ENCODE measurements around the gene TMX2. TPM values are rescaled to one million over a fixed set of nuclear protein-coding genes. Genes with fewer than 3 reads are reported as not detected.

TMX2 gene
- total and polyA plus RNA-seq, 10 of the 15 experiments (the other 5 are each of a cell fraction or from before 2014, with no cell fraction given): 64.3 to 134 (median 91.6) TPM

DNA sequence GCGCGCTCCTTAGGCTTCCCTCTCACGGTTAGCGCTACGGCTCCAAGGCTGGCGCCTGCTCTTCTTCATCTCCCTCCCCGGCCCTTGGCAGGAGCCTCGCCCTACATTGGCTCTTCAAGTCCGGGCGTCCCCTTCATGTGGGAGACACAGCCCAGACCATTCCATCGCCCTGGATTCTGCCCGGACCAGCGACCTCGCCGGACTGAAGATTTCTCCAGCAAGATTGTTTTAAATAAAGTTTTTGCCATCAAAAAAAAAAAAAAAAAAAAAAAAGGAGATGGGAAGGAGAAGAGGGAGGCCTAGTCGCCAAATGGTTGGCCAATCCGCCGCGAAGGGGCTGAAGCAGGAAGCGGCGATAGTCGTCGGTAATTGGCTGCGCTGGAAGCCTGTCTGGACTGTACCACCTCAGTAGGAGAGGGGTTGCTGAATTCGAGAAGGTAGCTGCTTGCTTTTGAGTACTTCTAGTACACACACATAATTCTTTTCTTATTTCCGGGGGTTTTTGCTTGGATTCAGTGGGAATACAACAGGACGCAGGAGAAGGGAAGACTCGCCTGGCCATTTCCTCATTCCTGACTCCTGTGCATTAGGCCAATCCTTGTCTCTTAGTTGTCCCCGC lies 45.2 kb upstream of the TMX2 start (continued):
- TF ChIP-seq RBBP5 (conservative IDR thresholded peaks at IDR 0.05): no peak
- TF ChIP-seq, protein P1, sequence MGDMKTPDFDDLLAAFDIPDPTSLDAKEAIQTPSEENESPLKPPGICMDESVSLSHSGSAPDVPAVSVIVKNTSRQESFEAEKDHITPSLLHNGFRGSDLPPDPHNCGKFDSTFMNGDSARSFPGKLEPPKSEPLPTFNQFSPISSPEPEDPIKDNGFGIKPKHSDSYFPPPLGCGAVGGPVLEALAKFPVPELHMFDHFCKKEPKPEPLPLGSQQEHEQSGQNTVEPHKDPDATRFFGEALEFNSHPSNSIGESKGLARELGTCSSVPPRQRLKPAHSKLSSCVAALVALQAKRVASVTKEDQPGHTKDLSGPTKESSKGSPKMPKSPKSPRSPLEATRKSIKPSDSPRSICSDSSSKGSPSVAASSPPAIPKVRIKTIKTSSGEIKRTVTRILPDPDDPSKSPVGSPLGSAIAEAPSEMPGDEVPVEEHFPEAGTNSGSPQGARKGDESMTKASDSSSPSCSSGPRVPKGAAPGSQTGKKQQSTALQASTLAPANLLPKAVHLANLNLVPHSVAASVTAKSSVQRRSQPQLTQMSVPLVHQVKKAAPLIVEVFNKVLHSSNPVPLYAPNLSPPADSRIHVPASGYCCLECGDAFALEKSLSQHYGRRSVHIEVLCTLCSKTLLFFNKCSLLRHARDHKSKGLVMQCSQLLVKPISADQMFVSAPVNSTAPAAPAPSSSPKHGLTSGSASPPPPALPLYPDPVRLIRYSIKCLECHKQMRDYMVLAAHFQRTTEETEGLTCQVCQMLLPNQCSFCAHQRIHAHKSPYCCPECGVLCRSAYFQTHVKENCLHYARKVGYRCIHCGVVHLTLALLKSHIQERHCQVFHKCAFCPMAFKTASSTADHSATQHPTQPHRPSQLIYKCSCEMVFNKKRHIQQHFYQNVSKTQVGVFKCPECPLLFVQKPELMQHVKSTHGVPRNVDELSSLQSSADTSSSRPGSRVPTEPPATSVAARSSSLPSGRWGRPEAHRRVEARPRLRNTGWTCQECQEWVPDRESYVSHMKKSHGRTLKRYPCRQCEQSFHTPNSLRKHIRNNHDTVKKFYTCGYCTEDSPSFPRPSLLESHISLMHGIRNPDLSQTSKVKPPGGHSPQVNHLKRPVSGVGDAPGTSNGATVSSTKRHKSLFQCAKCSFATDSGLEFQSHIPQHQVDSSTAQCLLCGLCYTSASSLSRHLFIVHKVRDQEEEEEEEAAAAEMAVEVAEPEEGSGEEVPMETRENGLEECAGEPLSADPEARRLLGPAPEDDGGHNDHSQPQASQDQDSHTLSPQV (IDR thresholded peaks at IDR 0.05): no peak
- no peak for TF ChIP-seq KDM1A (IDR thresholded peaks at IDR 0.05; ENCODE audit: borderline replicate concordance)
- no peak for TF ChIP-seq ZNF274 (IDR thresholded peaks at IDR 0.05; ENCODE audit: insufficient read depth, insufficient read length)
- TF ChIP-seq, protein P2, sequence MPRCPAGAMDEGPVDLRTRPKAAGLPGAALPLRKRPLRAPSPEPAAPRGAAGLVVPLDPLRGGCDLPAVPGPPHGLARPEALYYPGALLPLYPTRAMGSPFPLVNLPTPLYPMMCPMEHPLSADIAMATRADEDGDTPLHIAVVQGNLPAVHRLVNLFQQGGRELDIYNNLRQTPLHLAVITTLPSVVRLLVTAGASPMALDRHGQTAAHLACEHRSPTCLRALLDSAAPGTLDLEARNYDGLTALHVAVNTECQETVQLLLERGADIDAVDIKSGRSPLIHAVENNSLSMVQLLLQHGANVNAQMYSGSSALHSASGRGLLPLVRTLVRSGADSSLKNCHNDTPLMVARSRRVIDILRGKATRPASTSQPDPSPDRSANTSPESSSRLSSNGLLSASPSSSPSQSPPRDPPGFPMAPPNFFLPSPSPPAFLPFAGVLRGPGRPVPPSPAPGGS (IDR thresholded peaks at IDR 0.05; ENCODE audit: borderline replicate concordance, insufficient read depth, low read depth, low read length, poor library complexity, severe bottlenecking): no peak
- no peak; the same call in 1 of the 2 replicates for TF ChIP-seq HDGF (IDR thresholded peaks at IDR 0.05)
- no peak for TF ChIP-seq ZNF622 (IDR thresholded peaks at IDR 0.05)
- TF ChIP-seq, protein P3, sequence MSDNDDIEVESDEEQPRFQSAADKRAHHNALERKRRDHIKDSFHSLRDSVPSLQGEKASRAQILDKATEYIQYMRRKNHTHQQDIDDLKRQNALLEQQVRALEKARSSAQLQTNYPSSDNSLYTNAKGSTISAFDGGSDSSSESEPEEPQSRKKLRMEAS (IDR thresholded peaks at IDR 0.05; ENCODE audit: low read depth, low read length): peak; percentile 61; the same call in 1 of the 2 replicates
- TF ChIP-seq POLR2AphosphoS5 (IDR thresholded peaks at IDR 0.05; ENCODE audit: low read length): no peak
- peak in 1 of 2 experiments; percentile 96; a peak in 3 of 4 replicates for TF ChIP-seq BHLHE40 (IDR thresholded peaks at IDR 0.05; ENCODE audit: borderline replicate concordance in 1 of 2, low read depth in 2 of 2, low read length in 1 of 2)
- TF ChIP-seq ZNF207 (IDR thresholded peaks at IDR 0.05; ENCODE audit: borderline replicate concordance): peak; percentile 35; the same call in 1 of the 2 replicates
- peak; percentile 88; the same call in 1 of the 2 replicates for TF ChIP-seq STAT1 (conservative IDR thresholded peaks at IDR 0.05)
- peak; percentile 38; the same call in 1 of the 2 replicates for TF ChIP-seq EED (IDR thresholded peaks at IDR 0.05; ENCODE audit: low read depth)
- TF ChIP-seq ZSCAN29 (IDR thresholded peaks at IDR 0.05): no peak
- TF ChIP-seq, protein P4, sequence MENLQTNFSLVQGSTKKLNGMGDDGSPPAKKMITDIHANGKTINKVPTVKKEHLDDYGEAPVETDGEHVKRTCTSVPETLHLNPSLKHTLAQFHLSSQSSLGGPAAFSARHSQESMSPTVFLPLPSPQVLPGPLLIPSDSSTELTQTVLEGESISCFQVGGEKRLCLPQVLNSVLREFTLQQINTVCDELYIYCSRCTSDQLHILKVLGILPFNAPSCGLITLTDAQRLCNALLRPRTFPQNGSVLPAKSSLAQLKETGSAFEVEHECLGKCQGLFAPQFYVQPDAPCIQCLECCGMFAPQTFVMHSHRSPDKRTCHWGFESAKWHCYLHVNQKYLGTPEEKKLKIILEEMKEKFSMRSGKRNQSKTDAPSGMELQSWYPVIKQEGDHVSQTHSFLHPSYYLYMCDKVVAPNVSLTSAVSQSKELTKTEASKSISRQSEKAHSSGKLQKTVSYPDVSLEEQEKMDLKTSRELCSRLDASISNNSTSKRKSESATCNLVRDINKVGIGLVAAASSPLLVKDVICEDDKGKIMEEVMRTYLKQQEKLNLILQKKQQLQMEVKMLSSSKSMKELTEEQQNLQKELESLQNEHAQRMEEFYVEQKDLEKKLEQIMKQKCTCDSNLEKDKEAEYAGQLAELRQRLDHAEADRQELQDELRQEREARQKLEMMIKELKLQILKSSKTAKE (IDR thresholded peaks at IDR 0.05; ENCODE audit: low read depth, poor library complexity, severe bottlenecking): peak; percentile 97
- TF ChIP-seq, protein P5, sequence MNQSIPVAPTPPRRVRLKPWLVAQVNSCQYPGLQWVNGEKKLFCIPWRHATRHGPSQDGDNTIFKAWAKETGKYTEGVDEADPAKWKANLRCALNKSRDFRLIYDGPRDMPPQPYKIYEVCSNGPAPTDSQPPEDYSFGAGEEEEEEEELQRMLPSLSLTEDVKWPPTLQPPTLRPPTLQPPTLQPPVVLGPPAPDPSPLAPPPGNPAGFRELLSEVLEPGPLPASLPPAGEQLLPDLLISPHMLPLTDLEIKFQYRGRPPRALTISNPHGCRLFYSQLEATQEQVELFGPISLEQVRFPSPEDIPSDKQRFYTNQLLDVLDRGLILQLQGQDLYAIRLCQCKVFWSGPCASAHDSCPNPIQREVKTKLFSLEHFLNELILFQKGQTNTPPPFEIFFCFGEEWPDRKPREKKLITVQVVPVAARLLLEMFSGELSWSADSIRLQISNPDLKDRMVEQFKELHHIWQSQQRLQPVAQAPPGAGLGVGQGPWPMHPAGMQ (IDR thresholded peaks at IDR 0.05; ENCODE audit: borderline replicate concordance): no peak
- TF ChIP-seq SUPT20H (IDR thresholded peaks at IDR 0.05; ENCODE audit: borderline replicate concordance, control insufficient read depth, low read depth, low read length): no peak
- no peak for TF ChIP-seq CHD4 (IDR thresholded peaks at IDR 0.05)
- no peak for TF ChIP-seq GATAD2B (conservative IDR thresholded peaks at IDR 0.05; ENCODE audit: low read depth)
- TF ChIP-seq EP300 (IDR thresholded peaks at IDR 0.05; ENCODE audit: borderline replicate concordance in 1 of 2, control insufficient read depth in 1 of 2, low read depth in 2 of 2, low read length in 2 of 2): peak in 1 of 2 experiments; percentile 18; a peak in 1 of 4 replicates
